COLO668 (cell line): ENCODE data around the gene UNC50.

Experiments
- DNase-seq: peaks from one replicate; lab custom pipeline; 2025; ENCODE audit not compliant: unreplicated experiment; lab: John Stamatoyannopoulos, UW

UNC50 gene, protein sequence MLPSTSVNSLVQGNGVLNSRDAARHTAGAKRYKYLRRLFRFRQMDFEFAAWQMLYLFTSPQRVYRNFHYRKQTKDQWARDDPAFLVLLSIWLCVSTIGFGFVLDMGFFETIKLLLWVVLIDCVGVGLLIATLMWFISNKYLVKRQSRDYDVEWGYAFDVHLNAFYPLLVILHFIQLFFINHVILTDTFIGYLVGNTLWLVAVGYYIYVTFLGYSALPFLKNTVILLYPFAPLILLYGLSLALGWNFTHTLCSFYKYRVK

DNA sequence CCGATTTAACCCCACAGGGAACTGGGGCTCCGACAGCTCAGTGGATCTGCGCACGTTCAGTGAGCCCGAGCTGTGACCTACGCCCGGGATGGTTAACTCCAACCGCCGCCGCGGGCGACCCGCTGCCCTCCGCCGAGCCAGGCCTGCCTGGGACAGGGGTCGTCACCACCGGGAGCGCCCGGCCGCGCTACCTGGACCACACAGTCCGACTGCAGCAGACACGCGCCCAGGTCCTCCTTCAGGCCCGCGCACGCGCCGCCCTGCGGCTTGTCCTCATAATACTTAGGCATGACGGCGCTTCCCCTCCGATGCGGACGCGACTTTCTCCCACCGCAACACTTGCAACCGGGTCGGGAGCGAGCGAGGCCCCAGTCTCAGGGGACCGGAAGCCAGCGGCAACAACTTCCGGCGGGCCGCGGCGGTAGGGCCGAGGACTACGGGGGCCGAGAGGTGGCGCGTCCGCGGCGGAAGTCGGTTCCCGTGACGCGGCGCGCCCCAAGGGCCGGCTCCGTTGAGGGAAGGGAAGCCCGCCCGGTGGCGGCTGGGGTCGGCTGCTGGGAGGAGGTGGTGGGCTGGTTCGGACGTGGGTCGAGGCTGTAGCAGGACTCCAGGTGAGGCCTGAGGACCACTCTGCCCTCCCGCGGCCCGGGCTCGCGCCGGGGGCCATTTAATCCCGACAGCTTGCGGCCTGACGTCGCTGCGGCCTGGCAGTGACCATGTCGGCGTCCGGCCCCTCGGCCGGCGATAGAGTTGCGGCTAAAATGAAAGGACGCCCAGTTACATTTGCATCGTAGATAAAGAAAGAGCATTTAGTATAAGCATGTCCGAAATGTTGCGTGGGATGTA is at the start of gene UNC50, which contains the start of gene COA5:
TSS of gene UNC50 (plus strand) at position 474 of the 846 bp plus-strand sequence. CDS start 1,171 bp downstream, outside the sequence.
TSS of gene COA5 (minus strand) at position 397 of the 846 bp plus-strand sequence. CDS start at position 290, 107 bp downstream.
- peak; percentile 94 for DNase-seq

DNA sequence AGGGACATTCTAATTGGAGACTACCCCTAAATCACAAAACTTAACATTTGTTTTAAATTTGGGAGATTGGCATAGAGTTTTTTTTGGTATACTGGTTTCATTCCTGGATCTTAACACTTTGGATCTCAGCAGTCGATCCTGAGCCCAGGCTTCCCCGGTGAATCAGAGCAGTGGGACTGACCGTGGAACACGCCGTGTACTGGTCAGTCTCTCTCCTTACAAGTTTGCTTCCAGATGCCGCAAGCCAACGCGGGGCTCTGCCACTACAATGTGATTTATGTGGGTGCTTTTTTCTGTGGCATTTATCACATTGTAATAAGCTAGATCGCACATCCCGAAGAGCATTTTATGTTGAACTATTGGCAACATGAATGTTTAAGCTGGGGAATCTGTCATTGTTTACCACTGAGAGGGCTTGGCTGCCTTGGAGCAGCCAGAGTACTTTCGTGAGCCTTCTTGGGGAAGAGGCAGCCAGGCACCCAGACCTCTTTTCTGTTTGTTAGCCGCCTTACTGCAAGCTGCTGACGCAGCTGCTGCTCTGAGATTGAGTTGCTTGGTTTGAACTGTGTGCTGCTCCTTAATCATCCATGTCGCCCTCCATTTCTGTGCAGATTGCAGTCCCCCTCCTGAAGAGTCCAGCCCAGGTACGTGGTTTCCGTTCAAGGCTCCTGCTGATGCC is 49.4 kb upstream of the UNC50 start:
- DNase-seq = no peak

DNA sequence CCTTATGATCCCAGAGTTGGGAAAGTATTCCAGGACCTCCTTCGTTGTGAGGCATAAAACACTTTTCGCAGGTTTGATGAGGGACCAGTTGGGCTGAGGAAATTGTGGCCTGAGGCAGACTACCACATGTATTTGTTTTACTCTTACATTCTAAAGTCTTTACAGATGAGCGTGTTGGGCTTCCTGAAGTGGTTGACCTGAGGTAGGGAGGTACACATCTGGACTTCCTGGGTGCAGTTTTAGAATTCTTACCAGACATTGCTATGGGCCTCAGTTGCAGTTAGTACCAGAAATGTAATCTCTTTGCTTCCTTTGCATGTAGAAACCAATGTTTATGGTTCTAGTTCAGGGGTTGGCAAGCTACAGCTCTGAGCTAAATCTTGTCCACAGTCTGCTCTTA is 48.8 kb upstream of the UNC50 start:
- no peak for DNase-seq

DNA sequence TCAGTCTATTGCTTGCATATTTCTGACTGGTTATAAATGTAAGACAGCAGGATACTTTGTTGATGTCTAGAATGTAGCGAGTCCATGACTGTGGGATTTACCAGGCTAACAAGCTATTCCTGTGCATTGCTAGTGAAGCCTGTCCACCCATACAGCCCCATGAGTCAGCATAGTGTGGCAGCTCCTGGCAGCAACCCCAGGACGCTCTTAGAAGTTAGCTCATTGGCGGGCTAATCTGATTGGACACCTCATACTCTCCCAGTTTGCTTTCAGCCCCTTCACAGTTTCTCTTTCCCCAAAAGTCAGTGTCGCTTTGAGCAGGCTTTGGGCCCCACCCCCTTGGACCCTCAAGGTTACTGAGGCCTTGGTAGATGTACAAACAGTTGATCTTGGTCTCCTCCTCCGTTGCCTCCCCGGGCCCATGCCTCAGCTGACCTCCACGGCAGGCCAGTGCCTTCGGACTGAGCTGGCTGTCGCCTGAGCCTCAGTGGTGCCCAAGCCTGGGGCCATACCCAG is 48.1 kb upstream of the UNC50 start:
- no peak for DNase-seq

DNA sequence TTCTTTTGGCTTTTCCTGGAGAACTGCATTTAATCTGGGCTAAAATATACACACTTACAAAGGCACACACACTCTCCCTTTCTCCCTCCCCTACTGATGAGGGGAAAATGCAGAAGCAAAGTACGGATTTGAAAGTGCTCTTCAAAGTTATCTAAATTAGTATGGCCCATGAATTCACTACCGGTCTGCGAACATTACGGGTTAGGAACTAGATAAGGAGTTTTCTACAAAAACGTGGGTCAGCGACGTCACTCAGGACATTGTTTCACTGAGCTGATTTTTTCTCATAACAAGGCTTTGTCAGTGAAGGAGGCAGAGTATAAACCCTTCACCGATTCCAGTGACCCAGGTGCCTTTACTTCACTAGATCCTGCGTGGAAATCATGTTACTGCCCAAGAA is 47.4 kb upstream of the UNC50 start:
- no peak for DNase-seq

DNA sequence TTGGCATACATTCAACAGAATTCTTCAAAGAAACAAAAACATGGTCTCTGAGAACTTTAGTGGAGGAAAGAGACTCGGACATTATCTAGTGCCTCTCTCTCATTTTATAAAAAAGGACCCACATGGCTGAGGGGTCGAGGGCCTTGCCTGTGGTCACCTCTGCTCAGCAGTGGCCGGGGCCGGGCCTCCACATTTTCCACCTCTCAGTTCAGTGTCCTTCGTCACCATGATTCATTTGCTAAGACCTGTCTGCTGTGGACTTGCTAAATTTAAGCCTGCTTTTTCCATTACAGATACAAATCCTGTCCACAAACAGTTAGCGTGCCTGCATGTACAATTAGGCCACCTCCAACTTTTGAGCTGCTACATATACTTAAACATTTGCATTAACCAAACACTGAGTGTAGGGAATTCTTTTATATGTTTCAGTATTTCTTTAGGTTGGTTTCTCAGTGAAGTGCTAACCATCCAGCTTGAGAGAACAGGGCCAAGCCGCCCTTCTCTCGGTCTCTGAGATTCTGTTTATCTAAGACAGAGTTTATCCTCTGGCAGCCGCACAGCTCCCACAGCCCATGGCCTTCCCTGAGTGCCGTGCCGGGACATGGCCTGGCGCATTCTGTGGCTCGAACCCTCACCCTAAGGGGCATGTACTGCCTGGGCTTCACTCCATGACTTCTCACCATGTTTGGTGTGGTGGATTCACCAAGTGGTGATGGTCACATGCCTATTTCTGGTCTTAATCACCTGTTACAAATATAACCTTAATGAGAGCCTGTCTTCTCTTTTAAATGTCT is 46.3 kb upstream of the UNC50 start:
- no peak for DNase-seq

DNA sequence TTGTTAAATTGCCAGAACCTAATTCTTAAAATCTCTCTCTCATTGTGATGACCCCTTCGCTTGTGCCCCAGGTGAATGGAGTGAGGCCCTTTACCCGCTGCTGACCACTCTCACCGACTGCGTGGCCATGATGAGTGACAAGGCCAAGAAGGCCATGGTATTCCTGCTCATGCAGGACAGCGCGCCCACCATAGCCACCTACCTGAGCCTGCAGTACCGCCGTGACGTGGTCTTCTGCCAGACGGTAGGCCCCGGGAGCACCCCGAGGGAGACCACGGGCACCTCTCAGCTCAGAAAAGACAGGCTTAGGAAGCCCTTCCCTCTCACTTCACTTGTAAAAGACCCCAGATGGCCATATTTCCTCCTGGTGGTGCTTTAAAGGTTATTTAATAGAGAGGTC is 45.0 kb upstream of the UNC50 start:
- no peak for DNase-seq

DNA sequence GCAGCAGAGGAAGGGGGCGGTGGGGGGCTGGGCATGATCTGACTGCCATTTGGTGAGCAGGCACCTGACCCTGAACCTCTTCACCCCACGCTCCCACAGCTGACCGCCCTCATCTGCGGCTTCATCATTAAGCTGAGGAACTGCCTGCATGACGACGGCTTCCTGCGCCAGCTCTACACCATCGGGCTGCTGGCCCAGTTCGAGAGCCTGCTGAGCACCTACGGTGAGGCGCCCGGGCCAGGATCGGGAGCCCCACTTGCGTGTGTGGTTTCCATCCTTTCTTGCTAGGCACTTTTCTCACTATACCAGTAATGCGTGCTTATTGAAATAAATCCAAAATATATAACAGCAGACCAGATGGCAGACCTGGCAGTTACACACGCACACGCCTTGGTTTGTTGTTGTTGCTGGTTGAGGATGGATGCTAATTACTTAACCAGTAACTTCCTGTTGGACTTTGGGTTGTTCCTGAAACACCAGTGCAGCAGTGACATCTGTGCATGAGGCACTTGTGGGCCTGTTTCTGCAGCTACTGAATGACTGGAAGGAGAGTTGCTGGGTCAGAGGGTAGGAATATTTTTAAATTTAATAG is 43.8 kb upstream of the UNC50 start:
- no peak for DNase-seq

DNA sequence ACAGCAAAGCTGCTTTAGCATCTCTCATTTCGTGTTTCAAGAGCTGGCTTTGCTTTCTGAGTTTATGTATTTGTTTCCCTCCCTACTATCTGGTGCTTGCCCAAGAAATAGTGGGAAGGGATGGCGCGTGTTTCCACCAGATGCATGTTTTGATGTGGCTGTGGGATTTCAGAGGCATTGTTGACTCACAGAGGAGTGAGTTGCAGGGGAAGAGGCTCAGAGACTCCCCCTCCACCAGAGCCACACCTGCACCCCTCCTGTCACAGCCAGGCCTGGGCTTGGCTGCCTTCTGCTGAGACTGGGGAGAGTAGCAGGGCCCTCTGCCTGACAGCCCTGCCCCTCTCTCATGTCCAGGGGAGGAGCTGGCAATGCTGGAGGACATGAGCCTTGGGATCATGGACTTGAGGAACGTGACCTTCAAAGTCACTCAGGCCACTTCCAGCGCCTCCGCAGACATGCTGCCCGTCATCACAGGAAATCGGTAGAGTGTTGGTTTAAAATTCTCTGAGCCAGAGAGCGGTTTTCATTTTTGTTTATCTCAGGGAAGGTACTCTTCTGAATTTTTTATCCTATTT is 43.0 kb upstream of the UNC50 start:
- no peak for DNase-seq

DNA sequence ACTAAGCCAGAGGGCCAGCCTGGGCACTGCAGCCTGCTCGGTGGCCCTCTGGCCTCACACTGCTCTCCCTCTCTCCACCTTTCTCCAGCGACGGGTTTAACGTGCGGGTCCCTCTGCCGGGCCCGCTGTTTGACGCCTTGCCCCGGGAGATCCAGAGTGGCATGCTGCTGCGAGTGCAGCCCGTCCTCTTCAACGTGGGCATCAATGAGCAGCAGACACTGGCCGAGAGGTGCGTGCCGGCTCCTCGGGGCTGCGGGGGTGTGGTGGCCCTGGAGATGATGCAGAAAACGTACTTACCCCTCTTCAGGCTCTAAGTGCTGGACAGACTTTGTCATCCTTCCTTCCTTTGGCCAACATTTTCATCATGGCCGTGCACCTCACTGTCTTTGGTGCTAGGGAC is 42.4 kb upstream of the UNC50 start:
- DNase-seq = no peak

DNA sequence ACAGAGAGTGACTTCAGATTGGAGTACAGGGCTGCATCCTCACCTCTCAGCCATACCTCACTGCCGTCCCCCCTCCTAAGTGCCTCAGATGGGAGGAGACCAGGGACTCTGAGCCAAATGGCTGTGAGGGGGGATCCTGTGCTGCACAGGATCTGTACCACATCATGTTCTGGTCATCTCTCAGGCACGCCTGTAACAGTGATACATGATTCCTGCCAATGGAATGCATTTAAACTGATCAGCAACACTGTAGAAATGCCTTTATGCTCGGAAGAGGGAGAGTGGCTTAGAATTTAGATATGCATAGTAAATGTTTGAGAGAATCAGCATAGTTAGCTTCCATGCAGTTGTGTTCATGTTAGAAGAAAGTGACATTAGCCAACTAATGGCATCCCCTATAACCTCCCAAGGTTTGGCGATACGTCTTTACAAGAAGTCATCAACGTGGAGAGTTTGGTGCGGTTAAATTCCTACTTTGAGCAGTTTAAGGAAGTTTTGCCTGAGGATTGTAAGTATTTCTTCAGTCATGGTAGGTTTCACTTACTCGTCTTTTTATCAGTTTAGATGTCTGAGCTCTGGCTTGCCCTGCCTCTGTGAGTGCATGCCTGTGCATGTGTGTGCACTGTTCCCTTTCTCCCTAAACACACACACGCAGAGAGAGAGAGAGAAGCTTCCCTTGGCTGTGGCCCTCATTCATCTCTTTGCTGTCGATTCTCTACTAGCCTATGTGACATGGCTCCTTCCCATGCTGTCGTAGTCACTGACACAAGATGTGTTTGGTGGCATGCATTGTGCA is 40.0 kb upstream of the UNC50 start:
- DNase-seq = no peak

DNA sequence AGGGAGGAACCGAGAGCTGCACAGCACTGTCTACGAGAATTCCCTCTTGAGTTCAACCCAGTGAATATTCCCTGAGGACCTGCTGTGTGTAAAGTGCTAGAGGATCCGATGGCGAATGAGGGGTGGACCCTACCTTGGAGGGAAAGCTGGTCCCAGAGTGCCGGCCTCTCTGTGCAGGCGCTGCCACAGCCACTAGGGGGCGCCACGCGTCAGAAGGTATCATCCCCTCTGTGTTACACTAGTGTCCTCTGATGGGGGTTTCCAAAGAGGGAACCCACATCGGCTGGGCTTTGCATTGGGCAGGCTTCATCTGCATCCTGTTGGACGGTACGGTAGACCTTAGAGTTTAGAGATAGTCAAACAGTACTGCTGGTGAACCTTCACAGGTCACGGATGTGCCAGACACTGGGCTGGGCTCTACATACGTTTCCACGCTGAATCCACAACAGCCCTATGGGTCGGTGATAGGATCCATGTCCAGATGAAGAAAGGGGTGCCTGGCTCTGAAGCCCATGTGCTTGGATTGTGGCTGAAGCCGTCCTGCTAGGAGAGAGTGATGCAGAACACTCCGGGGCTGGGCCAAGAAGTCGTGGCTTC is 39.1 kb upstream of the UNC50 start:
- DNase-seq = peak; percentile 53

DNA sequence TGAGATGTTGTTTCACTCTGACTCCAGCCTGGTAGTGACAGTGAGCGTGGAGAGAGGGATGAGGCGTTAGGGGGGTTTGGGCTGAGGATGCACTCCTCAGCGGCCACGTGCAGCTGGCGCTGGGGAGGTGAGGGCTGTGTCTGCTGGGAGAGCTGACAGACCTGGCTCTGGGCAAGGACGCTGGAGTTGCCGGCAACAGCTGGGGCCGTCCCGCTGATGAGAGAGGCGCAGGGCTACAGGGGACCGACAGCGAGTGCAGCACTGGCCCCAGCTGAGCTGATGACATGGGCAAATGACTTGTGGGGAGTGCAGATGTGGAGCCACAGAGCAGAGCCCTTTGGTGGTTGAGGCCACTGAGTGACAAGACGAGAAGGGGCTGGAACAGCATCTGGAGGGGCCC is 38.5 kb upstream of the UNC50 start:
- DNase-seq = no peak

DNA sequence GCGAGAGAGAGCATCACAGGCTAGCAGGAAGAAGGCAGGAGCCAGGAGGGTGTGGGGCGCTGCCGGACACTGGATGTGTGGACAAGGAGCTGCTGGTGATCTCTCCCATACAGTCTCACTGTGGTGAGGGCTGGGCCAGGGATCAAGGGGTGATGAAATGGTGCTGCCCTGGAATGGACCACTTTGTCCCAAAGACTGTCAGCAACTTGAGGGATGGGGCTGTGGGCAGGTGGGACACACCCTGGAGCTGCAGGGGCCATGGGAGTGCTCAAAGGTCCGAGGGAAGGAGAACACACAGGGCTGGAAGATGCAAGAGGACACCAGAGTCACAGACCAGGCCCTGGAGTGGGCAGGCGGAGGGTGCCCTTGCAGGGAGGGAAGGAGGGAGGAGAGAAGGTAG is 38.0 kb upstream of the UNC50 start:
- DNase-seq = no peak

DNA sequence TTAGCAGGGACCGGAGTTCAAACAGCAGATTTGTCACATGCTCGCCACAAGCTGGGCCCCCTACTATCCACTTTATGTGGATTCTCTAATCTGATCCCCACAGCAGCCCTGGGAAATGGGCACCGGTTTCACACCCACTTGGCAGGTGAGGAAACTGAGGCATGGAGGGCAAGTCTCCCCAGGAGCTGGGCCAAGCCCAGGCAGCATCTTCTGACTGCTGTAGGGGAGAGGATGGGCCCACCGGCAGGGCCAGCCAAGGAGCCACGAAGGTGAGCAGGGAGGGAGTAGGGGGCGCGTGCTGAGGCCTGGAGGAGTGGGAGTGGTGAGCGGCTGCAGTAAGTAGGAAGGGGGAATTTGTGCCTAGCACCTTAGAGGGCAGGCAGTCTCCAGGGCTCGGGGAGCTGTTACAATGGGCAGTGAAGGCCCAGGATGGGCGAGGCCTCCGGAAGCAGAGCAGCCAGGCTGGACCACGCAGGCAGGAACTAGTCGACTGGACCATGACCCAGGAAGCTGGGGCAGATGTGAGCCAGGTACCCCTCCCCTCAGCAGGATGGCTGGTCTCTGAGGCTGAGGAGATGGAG is 37.2 kb upstream of the UNC50 start:
- DNase-seq = no peak

DNA sequence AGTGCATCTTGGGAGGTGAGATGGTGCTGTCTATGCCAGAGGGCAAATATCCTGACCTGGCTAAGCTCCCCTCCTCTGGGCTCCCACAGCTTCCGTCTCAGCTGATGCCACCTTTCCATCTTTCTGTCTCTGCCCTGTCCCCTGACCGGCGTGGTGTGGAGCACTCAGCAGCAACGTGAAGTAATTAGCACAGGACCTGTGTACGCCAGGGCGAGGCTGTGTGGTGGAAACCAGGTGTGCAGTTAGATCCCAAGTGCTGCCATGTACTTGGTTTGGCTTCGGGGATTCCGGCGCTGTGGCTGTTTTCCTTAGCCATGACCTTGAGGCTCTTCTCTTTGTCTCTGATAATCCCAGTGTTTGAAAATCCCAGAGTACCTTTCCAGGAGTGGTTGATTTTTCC is 36.6 kb upstream of the UNC50 start:
- DNase-seq = no peak

DNA sequence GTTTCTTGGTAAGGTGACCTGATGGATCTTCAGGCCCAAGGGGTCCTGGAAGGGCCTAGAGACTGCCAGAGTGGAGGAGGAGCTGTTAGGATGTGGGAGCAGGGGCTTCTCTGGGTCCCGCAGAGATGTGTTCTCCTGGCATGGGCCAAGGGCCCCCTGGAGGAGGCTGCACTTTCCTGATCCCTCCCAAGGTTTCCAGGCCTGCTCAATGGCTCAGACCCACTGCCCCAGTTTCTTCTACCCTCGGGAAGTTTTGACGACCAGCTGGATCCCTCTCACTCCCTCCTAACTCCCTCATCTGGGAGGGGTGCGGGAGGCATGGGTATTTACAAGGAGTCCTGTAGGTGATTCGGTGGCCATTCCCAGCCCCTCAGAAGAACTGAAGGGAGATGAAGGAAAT is 36.2 kb upstream of the UNC50 start:
- DNase-seq = no peak

DNA sequence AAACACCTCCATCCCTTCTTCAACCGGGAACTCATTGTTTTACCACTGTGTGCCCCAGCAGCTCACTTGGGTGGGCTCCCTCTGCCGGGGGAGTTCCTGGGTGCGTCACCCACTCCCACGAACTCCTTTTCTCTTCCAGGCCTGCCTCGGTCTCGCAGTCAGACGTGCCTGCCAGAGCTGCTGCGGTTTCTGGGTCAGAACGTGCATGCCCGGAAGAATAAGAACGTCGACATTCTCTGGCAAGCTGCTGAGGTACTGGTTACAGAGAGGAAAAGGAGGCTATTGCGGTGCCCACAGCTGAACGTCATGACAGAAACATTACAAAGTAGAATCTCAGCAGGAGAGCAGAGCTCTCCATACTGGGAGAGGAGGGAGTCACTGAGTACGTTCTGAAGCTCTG is 35.7 kb upstream of the UNC50 start:
- DNase-seq = no peak

DNA sequence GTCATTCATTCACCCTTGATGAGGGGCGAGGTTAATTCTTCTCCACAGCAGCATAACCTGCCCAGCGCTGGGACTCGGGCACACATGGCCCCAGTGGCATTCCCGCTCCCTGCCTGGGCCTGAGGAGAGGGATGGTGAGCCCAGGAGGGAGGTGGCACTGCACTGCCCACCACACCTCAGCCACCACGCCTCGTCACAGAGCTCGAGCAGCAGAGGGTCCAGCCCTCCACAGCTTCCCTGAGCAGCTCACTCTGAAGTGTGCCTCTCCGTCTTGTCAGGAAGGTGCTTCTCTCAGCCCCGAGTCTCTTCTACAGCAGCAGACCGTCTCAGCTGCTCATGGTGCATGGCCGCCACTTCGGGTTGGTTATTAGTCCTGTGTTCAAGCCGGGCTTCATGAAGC is 35.0 kb upstream of the UNC50 start:
- no peak for DNase-seq
